NCI-H2029 treated with DMSO at 0.1 percent for 48 hours (cell line): Measurements from ENCODE around the gene MYO5C.
A peak's percentile ranks its signal among the peaks of the same experiment; 100 is the strongest.

Experiments
- DNase-seq: peaks from one replicate; lab custom pipeline; 2025; lab: John Stamatoyannopoulos, UW

MYO5C gene

DNA sequence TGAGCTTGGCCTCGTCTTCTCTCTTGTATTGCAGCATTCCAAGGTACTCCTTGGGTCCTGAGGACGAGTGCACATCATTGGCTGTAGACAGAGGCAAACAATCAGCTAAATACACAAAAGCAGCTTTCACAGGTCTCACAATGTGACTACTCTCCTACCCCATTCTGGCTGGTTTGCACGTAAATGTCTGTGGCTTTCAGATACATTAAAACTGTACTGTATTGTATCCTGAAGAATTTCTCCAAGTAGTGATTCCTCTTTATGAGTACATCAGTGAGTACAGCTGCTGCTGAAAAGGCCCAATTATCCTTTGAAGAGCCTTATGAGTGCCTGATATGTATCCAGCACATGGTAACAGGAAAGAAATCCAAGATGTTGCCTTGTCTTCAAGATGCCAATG, 82.4 kb downstream of the MYO5C start:
- DNase-seq, result no peak

DNA sequence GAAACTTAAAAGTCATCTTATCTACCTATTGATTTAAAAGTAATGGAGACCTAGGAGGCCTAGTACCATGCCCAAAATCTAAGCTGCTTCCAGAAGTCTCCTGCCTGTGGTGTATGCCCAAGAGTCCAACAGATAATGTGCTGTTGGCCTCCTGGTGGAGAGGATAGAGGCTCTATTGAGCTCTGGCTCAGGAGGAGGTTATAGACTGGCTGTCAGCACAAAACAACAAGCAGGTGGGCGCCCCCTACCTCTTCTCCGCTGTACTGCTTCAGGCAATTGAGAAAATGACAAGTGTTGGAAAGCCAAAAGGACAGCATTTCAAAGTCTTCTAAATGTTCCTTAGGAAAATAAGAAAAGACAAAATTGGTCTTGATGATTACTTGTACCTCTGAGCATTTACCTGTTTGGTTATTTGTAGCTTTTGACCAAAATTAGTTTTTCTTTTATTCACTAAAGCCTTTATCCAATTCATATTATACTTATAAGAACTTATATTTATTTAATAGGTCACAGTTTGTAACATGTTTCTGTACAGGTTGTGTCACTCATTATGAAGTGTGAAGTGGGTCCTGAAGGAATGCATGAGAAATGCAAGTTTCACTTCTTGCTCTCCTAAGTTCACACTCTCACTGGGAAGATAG, 87.2 kb downstream of the MYO5C start:
- DNase-seq, result peak; percentile 1

DNA sequence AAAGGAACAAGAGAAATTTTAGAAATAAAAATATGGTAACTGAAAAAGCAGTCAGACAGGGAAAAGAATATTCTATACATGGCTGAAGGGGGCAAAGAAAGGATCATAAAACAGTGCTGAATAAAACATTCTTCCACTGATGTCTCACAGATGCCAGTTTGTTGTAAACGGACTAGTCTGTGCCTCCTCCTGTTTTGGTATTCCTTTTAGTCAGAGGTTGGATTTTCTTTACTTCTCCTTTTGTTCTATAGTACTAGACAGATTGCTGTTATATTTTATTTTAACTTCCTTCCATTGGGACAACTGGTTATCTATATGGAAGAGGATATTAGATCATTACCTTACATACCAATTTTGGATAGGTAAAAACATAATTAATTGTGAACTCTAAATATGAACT, 88.4 kb downstream of the MYO5C start:
- no peak for DNase-seq

DNA sequence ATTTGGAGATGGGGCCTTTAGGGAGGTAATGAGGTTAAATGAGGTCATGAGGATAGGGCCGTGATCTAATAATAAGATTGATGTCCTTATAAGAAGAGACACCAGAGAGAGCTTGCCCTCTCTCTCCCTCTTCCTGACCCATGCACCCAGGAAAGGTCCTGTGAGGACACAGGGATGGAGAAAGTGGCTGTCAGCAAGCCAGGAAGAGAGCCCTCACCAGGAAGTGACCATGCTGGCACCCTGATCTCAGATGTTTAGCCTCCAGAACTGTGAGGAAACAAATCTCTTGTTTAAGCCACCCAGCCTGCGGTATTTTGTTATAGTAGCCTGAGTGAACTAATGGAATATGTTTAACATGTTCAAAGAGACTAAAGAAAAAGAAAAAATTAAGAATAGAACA, 89.2 kb downstream of the MYO5C start:
- DNase-seq, result no peak

DNA sequence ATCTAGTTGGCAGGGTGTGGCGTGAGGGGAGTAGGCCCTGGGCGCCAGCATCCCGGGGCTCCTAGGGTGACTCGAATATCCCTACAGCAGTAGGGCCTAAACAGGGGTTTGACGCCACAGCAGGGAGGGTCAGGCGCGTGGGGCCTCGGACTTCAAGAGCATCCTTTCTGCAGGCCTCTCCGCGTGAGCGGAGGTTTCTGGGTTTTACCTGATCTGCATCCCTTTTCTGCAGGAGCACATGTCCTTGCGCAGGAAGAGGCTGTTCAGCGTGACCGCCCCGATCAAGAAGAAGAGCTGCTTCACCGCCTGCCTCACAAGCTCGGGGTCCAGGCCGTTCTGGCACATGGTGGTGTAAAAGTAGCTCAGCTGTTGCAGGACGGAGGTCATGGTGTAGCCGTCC, 90.9 kb downstream of the MYO5C start:
- DNase-seq, result no peak

DNA sequence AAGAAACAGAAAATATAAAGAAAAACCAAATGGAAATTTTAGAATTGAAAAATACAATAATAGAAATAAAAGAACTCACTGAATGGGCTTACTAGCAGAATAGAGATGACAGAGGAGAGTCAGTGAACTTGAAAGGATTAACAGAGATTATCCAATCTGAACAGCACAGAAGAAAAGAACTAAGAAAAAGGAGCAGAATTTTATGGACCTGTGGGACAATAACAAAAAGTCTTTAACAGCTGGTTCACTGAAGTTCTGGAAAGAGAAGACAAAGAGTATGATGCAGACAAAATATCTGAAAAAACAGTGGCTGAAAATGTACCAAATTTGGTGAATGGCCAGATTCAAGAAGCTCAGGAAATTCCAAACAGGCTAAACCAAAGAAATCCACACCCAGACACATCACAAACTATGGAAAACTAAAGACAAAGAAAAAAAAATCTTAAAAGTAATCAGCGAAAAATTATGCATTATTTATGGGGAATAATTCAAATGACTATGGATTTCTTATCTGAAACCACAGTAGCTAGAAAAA, 94.7 kb downstream of the MYO5C start:
- no peak for DNase-seq

DNA sequence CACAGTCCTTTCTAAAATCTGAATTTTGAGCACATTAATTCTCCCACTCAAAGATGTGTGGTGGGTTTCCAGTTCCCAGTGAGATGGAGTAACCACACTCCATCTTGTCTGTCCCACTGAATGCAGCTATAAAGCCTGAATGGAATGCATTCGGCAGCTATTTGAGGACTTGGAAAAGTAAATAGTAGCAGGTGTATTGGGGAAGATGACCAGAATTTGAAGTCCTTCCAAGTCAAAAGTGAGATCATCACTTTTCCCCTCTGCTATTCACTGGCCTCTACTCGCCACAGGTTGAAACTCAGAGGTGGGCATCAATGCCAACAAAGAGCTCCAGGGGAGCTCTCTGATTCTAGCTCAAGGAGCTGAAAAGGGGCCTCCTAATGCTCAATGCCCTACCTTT, 96.3 kb downstream of the MYO5C start:
- DNase-seq, result no peak

DNA sequence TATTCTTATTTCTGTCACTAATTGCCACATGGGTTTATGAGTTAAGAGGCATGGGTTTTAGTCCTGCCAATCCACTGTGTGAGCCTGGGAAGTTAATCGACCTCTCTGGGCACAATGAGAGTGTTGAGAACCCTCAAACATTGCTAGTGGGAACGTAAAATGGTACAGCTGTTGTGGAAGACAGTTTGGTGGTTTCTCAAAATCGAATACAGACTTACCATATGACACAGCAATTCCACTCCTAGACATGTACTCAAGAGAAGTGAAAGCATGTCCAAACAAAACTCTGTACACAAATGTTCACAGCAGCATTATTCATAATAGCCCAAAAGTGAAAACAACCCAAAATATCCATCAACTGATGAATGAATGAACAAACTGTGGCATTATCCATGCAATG, 98.7 kb downstream of the MYO5C start:
- DNase-seq, result no peak

DNA sequence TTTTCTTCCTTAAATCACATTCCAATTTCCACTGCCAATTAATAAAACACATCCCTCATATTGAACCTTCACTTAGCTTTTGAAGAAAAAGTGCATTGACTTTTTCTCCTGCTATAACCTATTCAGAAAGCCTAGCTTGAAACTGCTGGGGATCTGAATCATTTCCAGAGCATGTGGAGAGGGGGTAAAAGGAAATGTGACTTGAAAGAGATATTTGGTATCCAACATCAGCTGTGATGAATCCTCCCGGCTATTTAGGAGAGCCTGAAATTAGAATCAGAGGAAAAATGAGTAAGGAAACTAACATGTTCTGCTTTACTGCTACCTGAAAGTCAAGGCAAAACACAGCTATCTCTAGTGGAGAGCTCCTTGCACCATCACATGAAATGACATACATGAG, 101.8 kb downstream of the MYO5C start:
- no peak for DNase-seq

DNA sequence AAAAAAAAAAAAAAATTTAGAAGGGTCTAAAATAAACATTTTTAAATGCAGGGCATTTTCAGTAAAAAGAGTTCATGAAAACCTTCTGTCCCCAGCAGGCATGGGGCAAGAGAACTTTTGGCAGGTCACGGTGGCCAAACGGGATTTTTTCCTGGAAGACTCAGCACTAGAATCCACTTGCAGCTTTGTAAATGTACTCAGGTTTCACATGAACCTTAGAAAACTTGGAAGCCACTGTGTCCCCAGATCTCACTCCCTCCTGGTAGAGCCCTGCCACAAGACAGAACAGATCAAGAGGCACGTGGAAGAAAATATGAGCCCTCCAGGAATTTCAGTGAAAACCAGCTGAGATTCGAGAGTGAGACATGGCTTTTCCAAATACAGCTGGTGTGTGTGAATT, 102.3 kb downstream of the MYO5C start:
- no peak for DNase-seq

DNA sequence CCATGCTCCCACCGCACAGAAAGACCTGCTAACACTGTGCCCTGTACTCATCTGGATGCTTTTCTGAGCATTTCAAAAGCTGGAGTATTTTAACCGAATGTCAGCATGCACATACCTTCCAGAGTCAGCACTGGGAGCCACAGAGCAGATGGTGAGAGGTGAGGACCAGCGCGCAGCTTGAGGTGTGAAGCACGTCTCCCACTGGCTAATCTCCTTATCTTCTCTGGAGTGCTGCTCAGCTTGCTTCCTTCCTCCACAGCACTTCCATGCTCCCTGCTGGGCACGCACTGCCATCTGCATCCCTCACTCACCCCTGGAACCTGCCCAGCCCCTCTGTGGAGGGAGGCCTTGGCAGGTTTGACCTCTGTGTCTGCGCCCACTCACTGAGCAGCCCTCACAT, 104.4 kb downstream of the MYO5C start, which contains the start of gene GNB5:
Gene GNB5 (minus strand): TSS at position 186 of the 400 bp plus-strand sequence. CDS start 6,716 bp downstream, outside the sequence.
- no peak for DNase-seq

DNA sequence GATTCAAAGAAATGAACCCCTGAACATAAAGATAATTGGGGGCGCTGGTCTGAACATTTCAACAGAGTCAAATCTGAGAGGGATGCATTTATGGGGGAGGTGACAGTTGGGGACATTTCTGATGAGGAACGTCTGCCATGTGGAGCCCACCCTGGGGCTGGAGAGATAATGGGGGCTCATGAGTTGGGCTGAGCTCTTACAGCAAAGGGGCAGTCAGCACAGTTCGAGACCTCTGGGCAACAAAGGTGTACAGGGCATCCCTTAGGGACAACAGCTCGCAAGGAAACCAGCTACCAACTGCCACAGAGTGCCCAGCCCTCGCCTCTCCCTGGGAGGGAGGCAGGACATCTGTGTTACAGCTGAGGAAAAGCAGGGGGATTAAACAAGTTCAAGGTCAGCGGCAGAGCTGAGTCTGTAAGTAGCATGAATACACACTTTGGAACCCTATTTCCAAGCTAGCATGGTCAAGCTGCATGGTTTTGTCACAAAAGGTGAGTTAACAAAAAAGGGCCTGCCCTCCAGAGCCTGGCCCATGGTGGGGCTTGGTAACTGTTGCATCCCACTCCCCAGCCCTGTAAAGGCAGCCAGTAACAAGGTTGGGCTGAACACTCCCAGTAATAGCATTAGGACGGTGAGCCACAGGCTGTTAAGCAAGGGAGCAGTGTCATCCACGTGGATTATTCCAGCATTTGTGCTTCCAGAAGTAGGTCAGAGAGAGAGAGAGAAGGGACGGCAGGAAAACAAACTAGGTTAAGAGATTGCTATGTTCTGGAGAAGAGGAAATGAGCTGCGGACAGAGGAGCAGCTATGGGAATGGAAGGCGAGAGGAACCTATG, 108.7 kb downstream of the MYO5C start:
- DNase-seq, result no peak

DNA sequence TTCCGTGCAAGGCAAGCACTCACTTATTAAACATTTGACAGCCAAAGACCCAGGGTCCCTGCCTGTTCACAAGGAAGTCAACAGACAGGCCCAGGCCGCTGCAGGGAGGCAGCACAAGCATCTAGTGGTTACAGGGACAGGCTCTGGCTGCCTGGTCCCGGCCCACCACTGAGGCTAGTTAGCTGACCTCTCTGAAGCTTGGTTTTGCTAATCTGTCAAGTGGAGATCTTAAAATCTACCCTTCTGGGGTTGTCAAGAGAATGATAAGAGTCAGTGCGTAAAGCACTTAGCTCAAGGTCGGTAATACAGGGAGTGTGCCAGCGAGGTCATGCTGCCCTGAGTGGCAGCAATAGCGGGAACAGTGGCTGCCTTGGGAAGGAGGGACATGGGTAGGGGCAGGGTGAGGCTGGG, 110.4 kb downstream of the MYO5C start:
- DNase-seq, result no peak

DNA sequence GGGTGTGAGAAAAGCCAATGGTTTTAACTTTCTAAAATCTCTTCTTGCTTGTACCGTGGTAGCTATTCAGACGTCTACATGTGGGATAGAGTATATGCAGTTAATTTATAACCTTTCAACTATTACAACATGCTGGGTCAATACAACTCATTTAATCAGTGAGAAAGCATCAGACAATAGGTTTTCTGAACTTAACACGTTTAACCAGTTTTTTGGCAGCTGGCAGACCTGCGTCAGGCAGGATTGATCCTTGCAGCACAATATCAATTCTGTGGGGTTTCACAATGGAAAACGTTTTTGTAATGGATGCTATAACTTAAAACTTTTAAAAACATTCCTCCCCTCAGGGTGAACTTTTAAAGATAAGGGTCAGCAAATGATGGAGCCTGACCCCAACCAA, 110.9 kb downstream of the MYO5C start:
- no peak for DNase-seq

DNA sequence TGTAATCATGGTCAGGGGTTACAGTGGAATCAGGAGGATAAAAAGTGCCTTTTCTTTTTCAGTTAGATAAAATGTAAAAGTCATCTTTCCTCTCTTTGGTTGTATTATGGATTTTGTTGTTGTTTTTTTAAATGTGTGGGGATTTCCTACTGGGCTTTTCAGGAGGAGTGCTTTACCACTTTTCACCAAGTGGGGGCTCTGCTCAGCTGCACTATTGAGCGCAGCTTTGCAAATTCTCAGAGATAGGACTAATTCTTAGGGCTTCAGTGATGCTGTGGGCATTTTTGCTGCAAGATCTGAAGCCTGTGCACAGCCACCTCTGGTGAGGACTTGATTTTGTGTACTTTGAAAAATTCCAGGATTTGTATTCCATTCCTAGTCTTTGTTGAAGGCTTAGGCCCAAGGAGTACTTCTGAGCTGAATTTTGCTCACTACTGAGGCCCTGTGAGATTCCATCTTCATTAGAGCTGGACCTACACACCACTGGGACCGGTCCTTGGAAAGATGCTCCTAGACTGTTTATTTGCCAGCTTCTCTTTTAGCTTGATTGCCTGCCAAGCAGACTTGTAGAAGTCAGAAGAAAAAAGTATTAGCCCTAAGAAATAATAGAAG, 111.9 kb downstream of the MYO5C start:
- DNase-seq, result no peak

DNA sequence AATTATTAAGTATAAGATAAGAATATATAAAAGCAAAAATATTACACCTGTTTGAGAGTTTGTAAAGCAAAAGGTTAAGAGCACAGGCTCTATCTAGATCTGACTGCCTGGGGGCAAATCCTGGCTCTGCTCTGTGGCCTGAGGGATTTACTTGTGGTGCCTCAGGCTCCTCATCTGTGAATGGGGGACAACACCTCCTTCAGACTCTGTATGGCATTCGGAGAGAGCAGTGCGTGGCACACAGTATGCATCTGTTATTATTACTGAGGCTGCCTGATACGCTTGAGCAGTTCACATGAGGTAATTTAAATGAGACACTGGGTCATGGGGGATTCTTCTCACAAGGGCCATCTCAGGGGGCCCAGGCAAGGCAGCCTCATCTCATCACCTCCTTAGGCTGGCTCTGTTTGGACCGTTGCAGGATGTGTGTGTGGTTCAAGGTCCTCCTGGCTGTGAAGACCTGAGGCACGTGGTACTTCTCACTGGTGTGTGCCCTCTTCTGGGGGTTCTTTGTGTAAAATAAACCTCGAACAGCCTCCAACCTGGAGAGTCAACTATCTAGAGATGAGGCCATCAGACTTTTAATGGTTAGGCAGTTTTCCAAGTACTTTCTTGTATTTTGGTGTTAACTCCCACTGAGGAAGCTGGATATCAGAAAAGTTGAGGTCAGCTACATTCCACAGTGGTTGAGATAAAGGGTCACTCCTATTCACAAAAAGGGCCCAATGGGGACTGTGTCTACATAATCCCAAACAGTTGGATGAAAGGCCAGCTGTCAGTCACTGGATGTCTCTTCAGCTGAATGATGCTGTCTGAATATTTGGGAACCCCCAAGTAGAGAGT, 113.4 kb downstream of the MYO5C start:
- DNase-seq, result no peak

DNA sequence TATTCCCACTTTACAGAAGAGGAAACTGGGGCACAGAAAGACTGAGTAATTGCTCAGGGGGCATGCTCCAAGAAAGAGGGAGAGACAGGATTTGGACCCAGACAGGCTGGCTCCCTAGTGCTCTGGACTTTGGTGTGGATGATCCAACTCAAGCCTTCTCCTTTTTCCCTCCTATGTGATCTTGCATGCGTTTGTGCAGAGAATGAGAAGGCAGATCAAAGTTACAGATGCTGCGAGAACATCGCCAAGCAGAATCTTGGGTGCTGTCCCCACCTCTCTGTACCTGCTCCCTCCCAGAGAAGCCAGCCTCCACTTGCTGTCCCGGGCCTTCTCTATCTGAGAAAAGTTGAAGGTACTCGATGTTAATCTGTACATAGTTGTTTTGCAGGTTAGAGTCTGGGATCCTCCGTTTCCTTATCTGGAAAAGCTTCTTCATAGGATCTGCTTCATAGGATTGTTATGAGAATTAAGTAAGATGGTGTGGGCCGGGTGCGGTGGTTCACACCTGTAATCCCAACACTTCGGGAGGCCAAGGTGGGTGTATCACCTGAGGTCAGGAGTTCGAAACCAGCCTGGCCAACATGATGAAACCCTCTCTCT, 114.7 kb downstream of the MYO5C start:
- no peak for DNase-seq

DNA sequence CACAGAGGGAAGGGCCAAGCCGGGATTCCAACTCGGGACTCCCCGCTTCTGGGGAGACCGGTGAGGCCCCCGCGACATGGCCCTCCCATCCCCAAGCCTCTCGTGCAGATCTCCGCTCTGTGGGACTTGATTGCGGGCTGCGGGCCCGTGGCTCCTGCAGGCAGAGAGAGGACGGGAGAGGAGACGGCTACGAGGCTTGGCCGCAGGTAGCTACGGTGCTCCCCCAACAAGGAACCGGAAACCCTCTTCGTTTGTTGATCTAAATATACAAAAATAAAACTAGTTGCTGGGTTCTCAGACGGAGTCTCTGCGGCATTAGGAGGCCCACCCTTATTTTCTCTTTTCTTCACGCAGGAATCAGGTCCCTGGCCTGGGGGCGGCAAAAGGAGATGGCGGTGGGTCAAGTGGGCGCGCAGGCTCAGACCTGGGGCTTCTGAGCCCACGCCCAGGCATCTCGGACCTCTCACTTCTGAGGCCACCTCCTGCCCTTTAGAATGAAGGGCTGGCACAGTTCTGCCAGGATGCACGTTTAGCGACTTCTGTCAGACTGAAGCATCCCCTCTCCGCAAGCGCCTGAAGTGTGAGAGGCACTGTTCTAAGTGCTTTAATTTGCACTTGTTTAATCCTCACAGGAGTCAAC, 115.3 kb downstream of the MYO5C start:
- DNase-seq, result no peak

DNA sequence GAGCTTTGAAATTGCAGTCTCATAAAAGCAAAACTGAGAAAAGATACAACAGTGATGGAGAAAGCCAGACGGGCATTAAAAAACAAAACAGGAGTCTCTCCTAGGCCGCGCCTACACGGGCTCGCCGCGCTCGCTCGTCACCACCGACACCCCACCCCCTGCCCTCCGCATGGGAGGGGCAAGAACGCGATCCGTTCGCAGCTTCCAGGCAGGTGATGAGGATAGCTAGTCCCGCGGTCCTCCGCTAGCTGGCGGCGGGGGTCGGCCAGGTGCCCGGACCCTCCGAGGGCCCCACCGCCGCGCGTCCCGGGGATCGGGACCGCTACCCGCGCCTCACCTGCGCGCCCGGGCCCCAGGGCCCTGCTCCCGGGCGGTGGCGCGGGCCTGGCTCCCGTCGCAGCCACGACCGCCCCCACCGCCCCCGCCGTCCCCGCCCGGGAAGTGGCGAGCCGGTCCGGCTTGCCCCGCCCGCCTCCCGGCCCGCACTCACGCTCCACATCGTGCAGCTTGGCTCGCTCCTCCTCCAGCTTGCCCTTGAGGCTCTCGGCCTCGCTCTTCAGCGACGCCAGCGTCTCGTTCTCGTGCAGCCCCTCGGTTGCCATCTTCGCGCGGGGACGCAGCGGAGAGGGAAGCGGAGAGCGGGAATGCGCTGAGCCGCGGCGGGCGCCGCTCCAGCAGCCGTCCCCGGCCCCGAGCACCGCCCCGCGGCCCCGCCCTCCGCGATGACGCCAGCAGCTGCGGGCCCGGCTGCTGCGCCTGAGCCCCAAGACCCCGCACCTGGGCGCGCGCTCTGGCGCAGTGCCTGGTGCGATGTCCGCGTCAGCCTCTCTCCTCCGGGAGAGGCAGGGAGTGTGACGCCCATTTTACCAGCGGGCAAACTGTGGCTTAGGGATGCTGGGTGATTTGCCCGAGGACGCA, 116.1 kb downstream of the MYO5C start:
- DNase-seq, result no peak

DNA sequence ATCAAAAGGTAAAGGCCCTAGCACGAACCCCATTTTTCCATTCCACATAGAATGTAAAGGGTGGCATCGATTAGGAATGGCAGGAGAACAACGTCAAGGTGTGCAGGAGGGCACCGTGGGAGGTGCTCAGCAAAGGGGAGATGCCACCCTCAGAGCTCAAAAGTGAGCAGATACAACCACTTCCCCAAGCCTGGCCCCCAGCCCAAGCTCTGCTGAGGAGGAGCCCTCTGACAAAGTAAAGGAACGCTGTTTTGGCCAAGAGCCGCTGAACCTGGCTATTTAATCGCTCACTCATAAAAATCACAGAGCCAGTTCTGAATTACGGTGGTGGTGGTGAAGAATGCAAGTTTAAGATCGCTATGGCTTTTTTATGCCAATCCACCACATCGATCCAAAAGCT, 116.8 kb downstream of the MYO5C start:
- DNase-seq, result no peak
